ENCODE results near the gene AXIN1.
"Not testable (repeated sequence)": the region's sequence is repeated elsewhere in the genome, so short reads cannot be mapped to it uniquely, and the experiment has no call there.

Gene AXIN1

DNA sequence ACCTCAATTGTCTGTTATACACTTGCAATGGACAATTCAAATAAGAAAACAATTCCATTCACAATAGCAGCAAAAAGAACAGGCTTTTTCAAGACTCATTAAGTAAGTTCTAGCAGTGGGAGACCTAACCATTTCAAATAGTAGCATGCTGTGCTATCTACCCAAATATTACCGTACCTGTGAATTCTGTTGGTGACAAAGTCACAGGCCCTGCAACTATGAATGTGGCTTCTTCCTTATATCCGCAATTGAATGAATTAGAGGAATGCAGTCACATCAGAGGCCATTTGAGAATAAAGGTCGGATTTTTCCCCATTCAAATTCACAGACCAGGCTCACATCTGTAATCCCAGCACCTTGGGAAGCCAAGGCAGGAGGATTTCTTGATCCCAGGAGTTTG lies 43.7 kb upstream of the AXIN1 start:
- Histone ChIP-seq H3K27me3 (replicated peaks; ENCODE audit: control insufficient read depth, insufficient read depth, low read length, poor library complexity, severe bottlenecking) (no peaks in the 10 kb centered on the region), H3K36me3 (ENCODE audit: control insufficient read depth, insufficient read depth, low read length) (no peaks in the 10 kb centered on the region), H3K4me1 (ENCODE audit: control insufficient read depth, insufficient read depth, low read length, poor library complexity, severe bottlenecking) (peaks cover 2% of the 10 kb centered on the region), H3K27ac (ENCODE audit: insufficient read depth, low read length, poor library complexity, severe bottlenecking) (no peak overlapping the region), H3K9me3 (ENCODE audit: control insufficient read depth, low read length) (no peaks in the 10 kb centered on the region), H3K4me3 (ENCODE audit: insufficient read depth, low read depth, low read length, poor library complexity, severe bottlenecking) (no peak overlapping the region)
- no peak for DNase-seq

DNA sequence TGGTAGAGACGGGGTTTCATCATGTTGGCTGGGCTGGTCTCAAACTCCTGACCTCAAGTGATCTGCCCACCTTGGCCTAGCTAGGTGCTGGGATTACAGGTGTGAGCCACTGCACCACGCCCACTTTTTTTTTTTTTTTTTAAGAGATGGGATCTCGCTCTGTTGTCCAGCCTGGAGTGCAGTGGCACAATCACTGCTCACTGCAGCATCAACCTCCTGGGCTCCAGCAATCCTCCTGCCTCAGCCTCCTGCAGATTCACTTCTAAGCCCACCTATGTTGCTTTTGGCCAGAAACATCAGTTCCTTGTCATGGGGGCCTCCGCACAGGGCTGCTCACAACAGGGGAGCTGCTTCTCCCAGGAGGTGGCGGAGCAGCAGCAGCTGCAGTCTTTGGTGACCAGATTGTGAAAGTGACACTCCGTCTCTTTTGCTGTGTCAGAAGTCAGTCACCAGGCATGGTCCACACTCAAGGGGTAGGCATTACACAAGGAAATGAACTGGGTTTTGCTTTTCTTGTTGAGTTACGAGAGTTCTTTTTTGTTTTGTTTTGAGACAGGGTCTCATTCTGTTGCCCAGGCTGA lies 40.0 kb upstream of the AXIN1 start:
- Histone ChIP-seq H3K27ac (ENCODE audit: insufficient read depth, low read length, poor library complexity, severe bottlenecking) (no peak overlapping the region), H3K4me1 (ENCODE audit: control insufficient read depth, insufficient read depth, low read length, poor library complexity, severe bottlenecking) (no peaks in the 10 kb centered on the region), H3K4me3 (ENCODE audit: insufficient read depth, low read depth, low read length, poor library complexity, severe bottlenecking) (no peak overlapping the region), H3K9me3 (ENCODE audit: control insufficient read depth, low read length) (no peaks in the 10 kb centered on the region), H3K36me3 (ENCODE audit: control insufficient read depth, insufficient read depth, low read length) (no peaks in the 10 kb centered on the region), H3K27me3 (replicated peaks; ENCODE audit: control insufficient read depth, insufficient read depth, low read length, poor library complexity, severe bottlenecking) (no peaks in the 10 kb centered on the region)
- DNase-seq: no peak

DNA sequence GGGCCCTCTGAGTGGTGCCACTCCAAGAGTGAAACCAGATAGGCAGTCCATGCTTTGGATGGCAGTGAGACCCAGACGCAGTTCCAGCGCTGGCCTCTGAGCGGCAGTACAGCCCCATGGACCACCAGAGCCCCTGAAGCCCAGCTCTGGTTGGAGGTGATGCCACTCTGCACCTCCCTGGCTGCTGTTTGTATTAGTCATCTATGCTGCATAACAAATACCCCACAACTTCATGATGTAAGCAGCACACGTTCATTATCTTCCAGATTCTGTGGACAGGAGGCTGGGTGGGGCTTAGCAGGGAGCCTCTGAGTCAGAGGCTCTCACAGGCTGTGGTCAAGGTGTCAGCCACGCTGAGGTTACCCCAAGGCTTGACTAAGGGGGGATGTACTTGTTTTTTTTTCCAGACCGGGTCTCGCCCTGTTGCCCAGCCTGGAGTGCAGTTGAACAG lies 39.4 kb upstream of the AXIN1 start:
- Histone ChIP-seq H3K4me1 (ENCODE audit: control insufficient read depth, insufficient read depth, low read length, poor library complexity, severe bottlenecking) (no peaks in the 10 kb centered on the region), H3K27me3 (replicated peaks; ENCODE audit: control insufficient read depth, insufficient read depth, low read length, poor library complexity, severe bottlenecking) (no peaks in the 10 kb centered on the region), H3K27ac (ENCODE audit: insufficient read depth, low read length, poor library complexity, severe bottlenecking) (no peak overlapping the region)

DNA sequence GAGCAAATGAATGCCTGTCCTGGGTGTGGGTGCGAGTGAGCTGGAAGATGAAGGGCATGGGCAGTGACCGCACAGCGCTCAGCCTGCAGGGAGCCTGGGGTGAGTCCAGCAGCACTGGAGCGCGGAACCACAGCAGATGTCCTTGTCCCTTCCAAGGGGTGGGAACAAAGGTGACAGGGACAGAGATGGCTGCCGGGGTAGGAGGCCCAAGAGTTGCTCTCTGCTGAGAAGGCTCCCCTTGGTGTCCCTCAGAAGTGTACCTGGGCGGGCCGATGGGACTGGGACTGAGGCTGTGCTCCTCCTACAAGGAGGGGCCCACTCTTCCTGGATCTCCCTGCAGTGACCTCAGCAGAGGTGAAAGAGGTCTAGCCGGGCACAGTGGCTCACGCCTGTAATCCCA lies 36.8 kb upstream of the AXIN1 start:
- Histone ChIP-seq H3K9me3 (ENCODE audit: control insufficient read depth, low read length) (no peaks in the 10 kb centered on the region), H3K4me1 (ENCODE audit: control insufficient read depth, insufficient read depth, low read length, poor library complexity, severe bottlenecking) (no peaks in the 10 kb centered on the region), H3K27me3 (replicated peaks; ENCODE audit: control insufficient read depth, insufficient read depth, low read length, poor library complexity, severe bottlenecking) (no peaks in the 10 kb centered on the region), H3K36me3 (ENCODE audit: control insufficient read depth, insufficient read depth, low read length) (no peaks in the 10 kb centered on the region), H3K27ac (ENCODE audit: insufficient read depth, low read length, poor library complexity, severe bottlenecking) (no peak overlapping the region), H3K4me3 (ENCODE audit: insufficient read depth, low read depth, low read length, poor library complexity, severe bottlenecking) (no peak overlapping the region)
- no peak for DNase-seq

More for the DNA sequence above, 39.4 kb upstream of the AXIN1 start:
- Histone ChIP-seq H3K4me3 (ENCODE audit: insufficient read depth, low read depth, low read length, poor library complexity, severe bottlenecking) (no peak overlapping the region), H3K36me3 (ENCODE audit: control insufficient read depth, insufficient read depth, low read length) (no peaks in the 10 kb centered on the region), H3K9me3 (ENCODE audit: control insufficient read depth, low read length) (no peaks in the 10 kb centered on the region)
- peak; percentile 36 to 61 (median 53) for DNase-seq

DNA sequence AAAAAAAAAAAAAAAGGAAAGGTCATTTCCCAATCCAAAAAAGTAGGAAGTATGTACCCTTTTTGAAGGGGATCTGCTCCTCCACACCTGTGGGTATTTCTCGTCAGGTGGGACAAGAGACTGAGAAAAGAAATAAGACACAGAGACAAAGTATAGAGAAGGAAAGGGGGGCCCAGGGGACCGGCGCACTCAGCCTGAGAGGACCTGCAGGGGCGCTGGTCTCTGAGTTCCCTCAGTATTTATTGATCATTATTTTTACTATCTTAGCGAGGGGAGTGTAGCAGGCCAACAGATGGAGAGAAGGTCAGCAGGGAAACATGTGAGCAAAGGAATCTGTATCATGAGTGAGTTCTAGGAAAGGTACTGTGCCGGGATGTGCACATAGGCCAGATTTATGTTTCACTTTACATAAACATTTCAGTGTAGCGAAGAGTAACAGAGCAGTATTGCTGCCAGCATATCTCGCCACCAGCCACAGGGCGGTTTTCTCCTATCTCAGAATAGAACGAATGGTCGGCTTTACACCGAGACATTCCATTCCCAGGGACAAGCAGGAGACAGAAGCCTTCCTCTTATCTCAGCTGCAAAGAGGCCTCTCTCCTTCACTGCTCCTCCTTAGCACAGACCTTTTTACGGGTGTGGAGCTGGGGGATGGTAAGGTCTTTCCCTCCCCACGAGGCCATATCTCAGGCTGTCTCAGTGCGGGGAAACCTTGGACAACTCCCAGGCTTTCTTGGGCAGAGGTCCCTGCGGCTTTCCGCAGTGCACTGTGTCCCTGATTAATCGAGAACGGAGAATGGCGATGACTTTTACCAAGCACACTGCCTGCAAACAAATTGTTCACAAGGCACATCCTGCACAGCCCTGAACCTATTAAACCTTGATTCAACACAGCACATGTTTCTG lies 35.5 kb upstream of the AXIN1 start:
- H3K9me3 ChIP-seq (ENCODE audit: control insufficient read depth, low read length); H3K4me1 ChIP-seq (ENCODE audit: control insufficient read depth, insufficient read depth, low read length, poor library complexity, severe bottlenecking); H3K27me3 ChIP-seq (replicated peaks; ENCODE audit: control insufficient read depth, insufficient read depth, low read length, poor library complexity, severe bottlenecking); DNase-seq; H3K36me3 ChIP-seq (ENCODE audit: control insufficient read depth, insufficient read depth, low read length); H3K27ac ChIP-seq (ENCODE audit: insufficient read depth, low read length, poor library complexity, severe bottlenecking); H3K4me3 ChIP-seq (ENCODE audit: insufficient read depth, low read depth, low read length, poor library complexity, severe bottlenecking): not testable (repeated sequence)

DNA sequence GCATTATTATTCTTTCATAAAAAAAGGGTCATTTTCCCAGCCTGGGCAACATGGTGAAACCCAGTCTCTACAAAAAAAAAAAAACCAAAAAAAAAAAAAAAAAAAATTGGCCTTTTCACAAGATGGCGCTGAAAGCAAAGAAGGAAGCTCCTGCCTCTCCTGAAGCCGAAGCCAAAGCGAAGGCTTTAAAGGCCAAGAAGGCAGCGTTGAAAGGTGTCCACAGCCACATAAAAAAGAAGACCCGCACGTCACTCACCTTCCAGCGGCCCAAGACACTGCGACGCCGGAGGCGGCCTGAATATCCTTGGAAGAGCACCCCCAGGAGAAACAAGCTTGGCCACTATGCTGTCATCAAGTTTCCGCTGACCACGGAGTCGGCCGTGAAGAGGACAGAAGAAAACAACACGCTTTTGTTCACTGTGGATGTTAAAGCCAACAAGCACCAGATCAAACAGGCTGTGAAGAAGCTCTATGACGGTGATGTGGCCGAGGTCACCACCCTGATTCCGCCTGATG lies 34.2 kb upstream of the AXIN1 start:
- Histone ChIP-seq H3K27me3 (replicated peaks; ENCODE audit: control insufficient read depth, insufficient read depth, low read length, poor library complexity, severe bottlenecking) (no peaks in the 10 kb centered on the region), H3K9me3 (ENCODE audit: control insufficient read depth, low read length) (no peaks in the 10 kb centered on the region), H3K4me3 (ENCODE audit: insufficient read depth, low read depth, low read length, poor library complexity, severe bottlenecking) (no peak overlapping the region), H3K36me3 (ENCODE audit: control insufficient read depth, insufficient read depth, low read length) (no peaks in the 10 kb centered on the region), H3K4me1 (ENCODE audit: control insufficient read depth, insufficient read depth, low read length, poor library complexity, severe bottlenecking) (peaks cover 9% of the 10 kb centered on the region), H3K27ac (ENCODE audit: insufficient read depth, low read length, poor library complexity, severe bottlenecking) (no peak overlapping the region)
- DNase-seq: no peak

DNA sequence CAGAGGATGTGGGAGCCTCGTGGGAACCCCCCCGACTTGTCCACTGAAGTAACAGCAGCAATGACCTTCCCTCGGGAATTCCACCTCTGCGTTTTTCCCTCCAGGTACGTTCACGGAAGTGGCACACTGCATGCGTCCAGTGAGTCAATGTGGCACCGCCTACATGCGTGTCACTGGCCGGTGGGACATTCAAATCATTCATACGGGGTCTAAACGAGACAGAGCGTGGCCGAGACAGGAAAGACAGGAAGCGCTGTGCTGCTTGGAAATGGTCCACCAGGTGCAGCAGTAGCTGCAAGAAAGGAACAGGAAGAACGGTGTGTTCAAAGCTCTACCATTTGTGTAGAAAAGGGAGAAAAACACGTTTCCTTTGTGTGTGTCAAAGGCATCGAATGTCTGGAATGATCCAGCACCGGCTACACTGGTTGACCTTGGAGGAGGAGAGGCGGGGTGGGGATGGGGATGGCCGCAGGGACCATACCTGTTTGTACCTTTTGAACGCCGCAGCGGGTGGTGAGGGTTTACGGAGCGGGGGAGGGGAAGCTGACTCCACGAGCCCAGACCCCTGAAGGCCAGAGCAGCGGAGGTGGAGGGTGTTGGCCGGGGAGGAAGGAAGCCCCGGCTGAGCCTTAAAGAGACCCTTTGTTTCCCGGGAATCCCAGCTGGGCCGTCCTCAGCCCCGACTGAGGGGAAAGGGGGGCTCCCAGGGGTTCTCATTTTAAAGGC lies 31.0 kb upstream of the AXIN1 start:
- Histone ChIP-seq H3K36me3 (ENCODE audit: control insufficient read depth, insufficient read depth, low read length) (no peaks in the 10 kb centered on the region), H3K27me3 (replicated peaks; ENCODE audit: control insufficient read depth, insufficient read depth, low read length, poor library complexity, severe bottlenecking) (no peaks in the 10 kb centered on the region), H3K4me1 (ENCODE audit: control insufficient read depth, insufficient read depth, low read length, poor library complexity, severe bottlenecking) (peaks cover 26% of the 10 kb centered on the region), H3K27ac (ENCODE audit: insufficient read depth, low read length, poor library complexity, severe bottlenecking) (peak overlapping the region; percentile 22), H3K9me3 (ENCODE audit: control insufficient read depth, low read length) (no peaks in the 10 kb centered on the region), H3K4me3 (ENCODE audit: insufficient read depth, low read depth, low read length, poor library complexity, severe bottlenecking) (peak overlapping the region; percentile 68)
- DNase-seq: peak in 2 of 3 donors; percentile 49 to 57

DNA sequence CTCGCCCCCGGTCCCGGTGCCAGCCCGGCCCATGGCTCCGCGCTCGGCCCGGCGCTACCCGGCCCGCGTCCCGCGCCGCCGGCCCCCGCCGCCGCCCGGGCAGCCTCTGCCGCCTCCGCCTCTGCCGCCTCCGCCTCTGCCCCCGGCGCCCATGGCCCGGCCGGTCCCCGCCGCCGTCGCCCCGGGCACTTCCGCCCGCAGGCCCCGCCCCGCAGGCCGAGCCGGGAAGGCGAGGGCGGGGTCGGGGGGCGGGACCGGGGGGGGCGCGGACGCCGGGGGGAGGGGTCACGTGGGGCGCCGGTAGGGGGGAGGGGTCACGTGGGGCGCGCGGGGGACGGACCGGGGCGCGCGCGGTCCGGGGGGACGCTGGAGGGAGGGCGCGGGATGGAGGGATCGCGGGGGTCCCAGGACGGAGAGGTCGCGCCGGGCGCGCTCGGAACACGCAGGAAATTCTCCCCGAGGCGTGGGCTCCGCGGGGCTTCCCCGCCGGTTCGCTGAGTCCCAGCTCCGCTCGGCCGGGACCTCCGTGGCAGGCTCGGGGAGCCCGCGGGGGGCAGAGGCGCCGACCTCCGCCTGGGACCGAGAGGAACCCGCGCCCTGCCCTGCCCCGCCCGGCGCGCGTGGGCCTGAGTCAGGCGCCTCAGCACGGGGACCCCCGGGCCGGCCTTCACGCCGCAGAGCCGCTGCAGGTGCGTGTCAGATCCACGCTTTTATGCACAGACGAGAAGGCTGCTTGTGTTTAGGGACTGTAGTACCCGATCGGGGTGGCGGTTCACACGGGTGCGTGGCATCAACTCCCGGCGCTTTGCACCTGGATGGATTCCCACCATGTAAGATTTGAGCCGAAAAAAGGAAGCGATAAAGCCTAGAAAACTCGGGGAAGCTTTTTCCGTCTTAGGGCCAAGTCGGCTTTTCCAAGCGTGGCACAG lies 29.5 kb upstream of the AXIN1 start, which contains the start of gene PGAP6:
Gene PGAP6, minus strand, starts transcription at position 190 of the 929 bp plus-strand sequence. Its CDS starts 157 bp downstream, at position 33.
- Histone ChIP-seq H3K4me1 (ENCODE audit: control insufficient read depth, insufficient read depth, low read length, poor library complexity, severe bottlenecking) (peaks cover 26% of the 10 kb centered on the region), H3K9me3 (ENCODE audit: control insufficient read depth, low read length) (no peaks in the 10 kb centered on the region), H3K36me3 (ENCODE audit: control insufficient read depth, insufficient read depth, low read length) (peaks cover 5% of the 10 kb centered on the region), H3K4me3 (ENCODE audit: insufficient read depth, low read depth, low read length, poor library complexity, severe bottlenecking) (peak within 1 kb of the TSS; percentile 78), H3K27ac (ENCODE audit: insufficient read depth, low read length, poor library complexity, severe bottlenecking) (peak within 1 kb of the TSS; percentile 55), H3K27me3 (replicated peaks; ENCODE audit: control insufficient read depth, insufficient read depth, low read length, poor library complexity, severe bottlenecking) (no peaks in the 10 kb centered on the region)
- peak; percentile 54 to 65 (median 58) for DNase-seq

Data from effector memory CD4-positive, alpha-beta T cell (primary cell).